ENCODE results near the gene OR8S1.
"Not testable (repeated sequence)": the region's sequence is repeated elsewhere in the genome, so short reads cannot be mapped to it uniquely, and the experiment has no call there.

OR8S1 gene

GRCh38 chr12:48525332-48525731 is at the start of gene OR8S1:
Gene OR8S1, plus strand, starts transcription at chr12:48525632. Its CDS starts 0 bp downstream, at chr12:48525632.
- no peak for FAIRE-seq

GRCh38 chr12:48482198-48482597 is 43.2 kb upstream of the OR8S1 start, which contains the start of gene C12orf54:
Gene C12orf54, plus strand, starts transcription at chr12:48482498. Its CDS starts 799 bp downstream, at chr12:48483297.
- FAIRE-seq = no peak

GRCh38 chr12:48482930-48483329 is 42.5 kb upstream of the OR8S1 start:
- FAIRE-seq = no peak

GRCh38 chr12:48486261-48486660 is 39.2 kb upstream of the OR8S1 start:
- no peak for FAIRE-seq

- no peak for FAIRE-seq
Observed at GRCh38 chr12:48486679-48487078, 38.8 kb upstream of the OR8S1 start.

DNA sequence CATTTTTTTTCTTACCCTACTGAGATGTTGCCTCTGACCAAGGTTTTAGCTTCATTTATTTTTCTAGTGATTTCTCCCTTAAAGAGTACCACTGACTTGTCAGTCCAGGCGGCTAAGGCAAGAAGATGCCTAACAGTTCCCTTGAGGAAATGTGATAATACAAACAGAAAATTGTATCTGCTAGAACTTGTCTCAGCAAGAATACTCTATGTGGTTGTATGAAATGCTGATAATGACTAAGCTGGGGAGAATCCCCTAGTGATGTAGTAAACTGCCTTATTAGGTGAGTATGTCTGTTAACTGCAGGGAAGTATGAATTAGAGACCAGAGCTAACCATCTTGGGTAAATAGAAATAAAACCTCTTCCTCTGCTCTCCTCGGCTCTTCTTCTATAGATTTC is 36.4 kb upstream of the OR8S1 start:
- FAIRE-seq = no peak

DNA sequence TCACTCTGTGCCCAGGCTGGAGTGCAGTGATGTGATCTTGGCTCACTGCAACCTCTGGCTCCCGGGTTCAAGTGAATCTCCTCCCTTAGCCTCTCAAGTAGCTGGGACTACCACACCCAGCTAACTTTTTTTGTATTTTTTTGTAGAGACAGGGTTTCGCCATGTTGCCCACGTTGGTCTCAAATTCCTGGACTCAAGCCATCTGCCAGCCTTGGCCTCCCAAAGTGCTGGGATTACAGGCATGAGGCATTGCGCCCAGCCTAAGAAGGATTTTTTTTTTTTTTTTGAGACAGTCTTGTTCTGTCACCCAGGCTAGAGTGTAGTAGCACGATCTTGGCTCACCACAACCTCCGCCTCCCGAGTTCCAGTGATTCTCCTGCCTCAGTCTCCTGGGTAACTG is 36.0 kb upstream of the OR8S1 start:
- not testable (repeated sequence) for FAIRE-seq

- not testable (repeated sequence) for FAIRE-seq
Observed at GRCh38 chr12:48500281-48500680, 25.2 kb upstream of the OR8S1 start.

DNA sequence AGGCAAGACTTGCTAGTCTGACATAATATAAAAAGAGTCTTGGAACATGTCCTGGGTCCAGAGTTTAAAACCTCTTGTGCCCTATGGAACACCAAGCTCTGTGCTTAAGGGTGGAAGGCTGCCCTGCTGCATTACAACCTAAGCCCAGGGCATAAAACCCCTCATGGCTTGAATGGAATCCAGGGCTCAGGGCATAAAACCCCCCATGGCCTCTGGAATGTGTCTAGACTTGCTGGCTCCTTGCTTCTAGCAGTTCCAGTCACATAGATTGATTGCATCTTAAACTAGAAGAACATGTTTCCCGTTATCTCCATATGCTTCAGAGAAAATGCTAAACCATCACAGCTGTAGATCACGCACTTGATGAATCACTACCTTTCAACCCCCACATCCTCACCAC is 18.6 kb upstream of the OR8S1 start:
- FAIRE-seq = not testable (repeated sequence)

DNA sequence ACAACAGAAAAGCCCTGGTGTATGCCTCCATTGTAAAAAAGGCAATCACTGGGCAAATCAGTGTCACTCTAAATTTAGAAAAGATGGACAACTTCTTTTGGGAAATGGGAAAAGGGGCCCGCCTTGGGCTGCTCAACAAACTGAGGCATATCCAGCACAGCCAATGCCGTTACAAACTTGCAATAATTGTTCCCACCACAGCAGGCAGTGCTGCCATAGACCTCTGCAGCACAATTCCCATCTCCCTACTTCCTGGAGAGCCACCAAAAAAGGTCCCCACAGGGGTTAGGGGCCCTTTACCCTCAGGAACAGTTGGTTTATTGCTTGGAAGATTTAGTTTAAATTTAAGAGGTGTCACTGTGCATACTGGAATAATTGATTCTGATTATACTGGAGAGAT is 16.4 kb upstream of the OR8S1 start:
- FAIRE-seq = no peak

GRCh38 chr12:48510111-48510510 is 15.3 kb upstream of the OR8S1 start:
- no peak for FAIRE-seq

DNA sequence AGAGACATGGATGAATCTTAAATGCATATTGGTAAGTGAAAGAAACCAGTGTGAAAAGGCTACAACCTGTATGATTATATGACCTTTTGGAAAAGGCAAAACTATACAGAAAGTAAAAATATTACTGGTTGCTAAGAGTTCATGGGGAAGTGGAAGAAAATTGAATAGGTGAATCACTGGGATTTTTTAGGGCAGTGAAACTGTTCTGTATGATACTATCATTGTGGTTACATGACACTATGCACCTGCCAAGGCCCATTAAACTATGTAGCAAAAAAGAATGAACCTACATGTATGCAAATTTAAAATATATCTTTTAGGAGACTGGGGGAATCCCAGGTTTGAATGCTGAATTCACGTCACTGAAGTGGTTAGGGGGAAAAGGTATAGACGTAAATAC is 12.6 kb upstream of the OR8S1 start:
- FAIRE-seq = no peak

DNA sequence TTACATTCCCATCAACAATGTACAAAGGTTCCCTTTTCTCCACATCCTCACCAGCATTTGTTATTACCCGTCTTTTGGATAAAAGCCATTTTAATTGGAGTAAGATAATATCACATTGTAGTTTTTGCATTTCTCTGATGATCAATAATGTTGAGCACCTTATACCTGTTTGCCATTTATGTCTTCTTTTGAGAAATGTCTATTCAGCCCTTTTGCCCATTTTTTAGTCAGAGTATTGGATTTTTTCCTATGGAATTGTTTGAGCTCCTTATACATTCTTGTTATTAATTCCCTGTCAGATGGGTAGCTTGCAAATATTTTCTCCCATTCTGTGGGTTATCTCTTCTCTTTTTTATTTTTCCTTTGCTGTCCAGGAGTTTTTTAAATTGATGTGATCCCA is 10.7 kb upstream of the OR8S1 start:
- no peak for FAIRE-seq

DNA sequence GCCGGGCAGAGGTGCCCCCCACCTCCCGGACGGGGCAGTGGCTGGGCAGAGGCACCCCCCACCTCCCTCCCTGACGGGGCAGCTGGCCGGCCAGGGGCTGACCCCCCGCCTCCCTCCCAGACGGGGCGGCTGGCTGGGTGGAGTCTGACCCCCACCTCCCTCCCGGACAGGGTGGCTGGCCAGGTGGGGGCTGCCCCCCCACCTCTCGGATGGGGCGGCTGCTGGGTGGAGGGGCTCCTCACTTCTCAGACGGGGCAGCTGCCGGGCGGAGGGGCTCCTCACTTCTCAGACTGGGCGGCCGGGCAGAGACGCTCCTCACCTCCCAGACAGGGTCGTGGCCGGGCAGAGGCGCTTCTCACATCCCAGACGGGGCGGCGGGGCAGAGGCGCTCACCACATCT is 5.1 kb upstream of the OR8S1 start:
- not testable (repeated sequence) for FAIRE-seq

DNA sequence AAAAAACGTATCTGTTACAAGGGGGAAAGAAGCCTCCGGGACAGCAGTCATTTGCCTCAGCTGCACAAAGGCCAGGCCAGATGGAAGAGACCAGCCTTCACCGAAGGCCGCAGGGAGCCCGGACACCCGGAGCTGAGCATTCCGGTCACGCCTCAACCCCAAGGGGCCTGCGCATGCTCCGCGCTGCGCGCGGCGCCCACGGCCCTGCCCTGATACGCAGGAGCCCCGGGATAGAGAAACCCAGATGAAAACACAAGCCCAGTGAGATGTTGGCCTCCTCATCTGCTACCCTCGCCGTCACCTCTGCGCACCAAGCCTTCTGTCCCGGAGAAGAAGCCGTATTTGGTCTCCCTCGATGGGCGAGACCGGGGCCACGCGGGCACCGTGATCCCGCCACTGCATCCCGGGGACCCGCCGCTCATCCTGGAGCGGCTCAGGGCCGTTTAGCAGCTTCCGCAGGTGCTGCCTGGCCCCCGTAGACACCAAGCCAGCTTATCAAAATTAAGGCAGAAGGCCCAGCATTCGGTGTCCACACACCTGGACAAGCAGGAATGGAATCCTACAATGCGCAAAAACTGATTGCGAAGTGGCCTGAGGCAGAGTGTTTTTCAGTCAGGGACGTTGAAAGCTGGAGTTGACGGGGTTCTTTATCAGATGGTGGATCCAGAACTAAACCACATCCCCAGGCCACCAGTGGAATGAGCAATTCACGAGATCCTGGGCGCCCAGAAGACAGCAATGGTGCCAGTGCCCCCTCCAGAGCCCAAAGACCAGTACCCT is 2.6 kb downstream of the OR8S1 start:
- no peak for FAIRE-seq

- no peak for FAIRE-seq
Observed at GRCh38 chr12:48532601-48533000, 7.2 kb downstream of the OR8S1 start.

DNA sequence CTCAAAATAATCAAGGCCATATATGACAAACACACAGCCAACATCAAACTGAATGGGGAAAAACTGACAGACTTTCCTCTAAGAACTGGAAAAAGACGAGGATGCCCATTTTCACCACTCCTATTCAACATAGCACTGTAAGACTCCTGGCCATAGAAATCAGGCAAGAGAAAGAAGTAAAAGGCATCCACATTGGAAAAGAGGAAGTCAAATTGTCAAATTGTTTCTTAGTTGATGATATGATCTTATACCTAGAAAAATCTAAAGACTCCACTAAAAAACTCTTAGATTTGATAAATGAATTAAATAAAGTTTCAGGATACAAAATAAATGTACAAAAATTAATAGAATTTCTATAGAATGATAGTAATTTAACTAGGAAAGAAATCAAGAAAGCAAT is 11.2 kb downstream of the OR8S1 start:
- FAIRE-seq = no peak

DNA sequence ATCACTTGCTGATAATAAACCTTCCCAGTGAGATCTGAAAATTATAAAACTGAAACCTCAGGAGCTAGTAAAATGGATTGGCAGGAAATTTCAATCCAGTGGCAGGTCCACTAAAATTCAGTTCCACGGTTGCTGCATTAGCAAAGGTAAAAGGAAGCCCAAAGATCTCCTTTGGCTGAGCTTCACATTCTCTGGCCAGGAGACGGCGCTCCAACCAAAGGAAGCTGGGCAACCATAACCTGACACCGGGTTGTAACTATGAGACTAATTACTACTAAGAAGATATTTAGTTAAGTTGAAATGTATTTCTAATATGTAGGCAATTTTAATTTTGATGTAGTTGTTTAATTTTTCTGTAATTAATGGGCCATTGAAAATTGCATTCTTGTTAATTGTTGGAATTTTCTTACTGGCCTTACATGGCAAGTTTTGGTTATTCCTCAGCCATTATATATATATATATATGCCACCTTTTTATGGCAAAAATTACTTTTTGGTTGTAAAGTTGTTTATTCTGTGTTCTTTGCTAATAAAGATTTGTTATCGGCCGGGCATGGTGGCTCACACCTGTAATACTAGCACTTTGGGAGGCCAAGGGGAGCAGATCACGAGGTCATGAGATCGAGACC is 17.0 kb downstream of the OR8S1 start:
- FAIRE-seq = no peak

- FAIRE-seq = no peak
Observed at GRCh38 chr12:48545833-48546469, 20.5 kb downstream of the OR8S1 start.

DNA sequence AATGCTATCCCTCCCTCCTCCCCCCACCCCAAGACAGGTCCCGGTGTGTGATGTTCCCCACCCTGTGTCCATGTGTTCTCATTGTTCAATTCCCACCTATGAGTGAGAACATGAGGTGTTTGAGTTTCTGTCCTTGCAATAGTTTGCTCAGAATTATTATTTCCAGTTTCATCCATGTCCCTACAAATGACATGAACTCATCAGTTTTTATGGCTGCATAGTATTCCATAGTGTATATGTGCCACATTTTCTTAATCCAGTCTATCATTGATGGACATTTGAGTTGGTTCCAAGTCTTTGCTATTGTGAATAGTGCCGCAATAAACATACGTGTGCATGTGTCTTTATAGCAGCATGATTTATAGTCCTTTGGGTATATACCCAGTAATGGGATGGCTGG is 21.6 kb downstream of the OR8S1 start:
- not testable (repeated sequence) for FAIRE-seq

GRCh38 chr12:48551636-48552035 is 26.2 kb downstream of the OR8S1 start:
- FAIRE-seq = not testable (repeated sequence)

GRCh38 chr12:48553666-48554343 is 28.4 kb downstream of the OR8S1 start:
- FAIRE-seq = not testable (repeated sequence)

GRCh38 chr12:48556631-48557030 is 31.2 kb downstream of the OR8S1 start:
- no peak for FAIRE-seq

Measured in colon (tissue), 2 donors.